Glutamatergic neuron (in vitro differentiated cells): ENCODE data around the gene SLC35F3. TPM values are rescaled to one million over a fixed set of nuclear protein-coding genes. Genes with fewer than 3 reads are reported as not detected.

Source experiments
- DNase-seq: peaks from one replicate; pipeline ENCODE4 v3.0.0; 2022
- H3K27ac Mint-ChIP-seq: one replicate; pipeline ENCODE4 v1.8.0; 2020; ENCODE audit warnings: mild to moderate bottlenecking, mixed read lengths, inconsistent platforms; ENCODE audit not compliant: unreplicated experiment
- H3K27me3 Mint-ChIP-seq: one replicate; pipeline ENCODE4 v1.8.0; 2020; ENCODE audit warnings: mild to moderate bottlenecking, moderate library complexity, mixed read lengths, inconsistent platforms; ENCODE audit not compliant: unreplicated experiment
- H3K36me3 Mint-ChIP-seq: one replicate; pipeline ENCODE4 v1.8.0; 2020; ENCODE audit warnings: mild to moderate bottlenecking, mixed read lengths, inconsistent platforms; ENCODE audit not compliant: unreplicated experiment
- H3K4me1 Mint-ChIP-seq: one replicate; pipeline ENCODE4 v1.8.0; 2020; ENCODE audit warnings: mild to moderate bottlenecking, low read depth, mixed read lengths, inconsistent platforms; ENCODE audit not compliant: unreplicated experiment
- H3K4me3 Mint-ChIP-seq: one replicate; pipeline ENCODE4 v1.8.0; 2020; ENCODE audit warnings: mild to moderate bottlenecking, mixed read lengths, inconsistent platforms; ENCODE audit not compliant: unreplicated experiment
- H3K9me3 Mint-ChIP-seq: one replicate; pipeline ENCODE4 v1.8.0; 2020; ENCODE audit warnings: mild to moderate bottlenecking, moderate library complexity, mixed read lengths, inconsistent platforms; ENCODE audit not compliant: unreplicated experiment
- CTCF ChIP-seq: fragments of 200-600 bp; sonication (generic); IDR thresholded peaks from one replicate; pipeline ENCODE4 v1.5.0; 2021; ENCODE audit not compliant: partially characterized antibody, unreplicated experiment
- total RNA-seq: library from RNA; stranded (reverse); fragmentation: NEBNext Ultra II Directional; extraction: Animal tissue kit (Norgen Biotek cat#: 25700); gene quantifications from one replicate; pipeline ENCODE4 v1.2.1, GENCODE V29; 2021; ENCODE audit not compliant: unreplicated experiment

Gene SLC35F3
- total RNA-seq, 1 donor from 2014 or later, result 0.98 TPM

GRCh38 chr1:233928123-233928522 is 23.6 kb downstream of the SLC35F3 start:
- Mint-ChIP-seq H3K36me3 (no peaks in the 10 kb centered on the region), H3K4me3 (no peak overlapping the region), H3K4me1 (no peaks in the 10 kb centered on the region), H3K27ac (no peak overlapping the region), H3K27me3 (no peaks in the 10 kb centered on the region), H3K9me3 (peaks cover 3% of the 10 kb centered on the region)
- TF ChIP-seq CTCF, result no peak
- DNase-seq, result no peak

GRCh38 chr1:233933339-233933738 is 28.9 kb downstream of the SLC35F3 start:
- Mint-ChIP-seq H3K27me3 (no peaks in the 10 kb centered on the region), H3K9me3 (no peaks in the 10 kb centered on the region), H3K36me3 (no peaks in the 10 kb centered on the region), H3K27ac (no peak overlapping the region), H3K4me1 (no peaks in the 10 kb centered on the region), H3K4me3 (no peak overlapping the region)
- no peak for DNase-seq
- no peak for TF ChIP-seq CTCF

GRCh38 chr1:233935297-233935868 is 30.9 kb downstream of the SLC35F3 start:
- no peaks in the 10 kb centered on the region for H3K9me3 Mint-ChIP-seq
- H3K27me3 Mint-ChIP-seq, result no peaks in the 10 kb centered on the region
- no peak overlapping the region for H3K4me3 Mint-ChIP-seq
- no peak for TF ChIP-seq CTCF
- H3K4me1 Mint-ChIP-seq, result peaks cover 4% of the 10 kb centered on the region
- no peak for DNase-seq
- H3K27ac Mint-ChIP-seq, result no peak overlapping the region
- no peaks in the 10 kb centered on the region for H3K36me3 Mint-ChIP-seq

- TF ChIP-seq CTCF, result no peak
- DNase-seq, result no peak
- no peaks in the 10 kb centered on the region for H3K9me3 Mint-ChIP-seq
- no peak overlapping the region for H3K4me3 Mint-ChIP-seq
- no peak overlapping the region for H3K27ac Mint-ChIP-seq
- H3K27me3 Mint-ChIP-seq, result no peaks in the 10 kb centered on the region
- H3K4me1 Mint-ChIP-seq, result peaks cover 4% of the 10 kb centered on the region
- no peaks in the 10 kb centered on the region for H3K36me3 Mint-ChIP-seq
Measured at GRCh38 chr1:233936422-233936821, 31.9 kb downstream of the SLC35F3 start.

- no peaks in the 10 kb centered on the region for H3K9me3 Mint-ChIP-seq
Measured at GRCh38 chr1:233936842-233937241, 32.4 kb downstream of the SLC35F3 start.

More at GRCh38 chr1:233936842-233937241, 32.4 kb downstream of the SLC35F3 start:
- Mint-ChIP-seq H3K4me3 (no peak overlapping the region), H3K36me3 (no peaks in the 10 kb centered on the region), H3K27ac (no peak overlapping the region), H3K27me3 (no peaks in the 10 kb centered on the region), H3K4me1 (peaks cover 4% of the 10 kb centered on the region)
- TF ChIP-seq CTCF, result no peak
- no peak for DNase-seq
